HEK293 (cell line): ENCODE measurements around the gene WFS1.

Experiments
- BCL11A ChIP-seq: fragments of 450-650 bp; formaldehyde crosslinking; IDR thresholded peaks from 2 replicates; pipeline ENCODE4 v1.5.1; 2016; ENCODE audit warnings: low read depth, missing biosample characterization, missing genetic modification characterization
- CTCF ChIP-seq: fragments of 450-650 bp; formaldehyde crosslinking; IDR thresholded peaks from 2 replicates; pipeline ENCODE4 v1.5.1; 2016; ENCODE audit warnings: missing biosample characterization, missing genetic modification characterization
- TCF7L2 ChIP-seq: IDR thresholded peaks from 2 replicates; pipeline ENCODE4 v1.6.1; 2011; ENCODE audit warnings: low read depth, mild to moderate bottlenecking, inconsistent platforms, low read length, moderate library complexity, borderline replicate concordance
- ZBTB26 ChIP-seq: fragments of 450-650 bp; formaldehyde crosslinking; optimal IDR thresholded peaks from 2 replicates; pipeline ENCODE3; 2016; ENCODE audit warnings: missing biosample characterization, mild to moderate bottlenecking, missing genetic modification characterization
- ZNF24 ChIP-seq: fragments of 450-650 bp; formaldehyde crosslinking; IDR thresholded peaks from 2 replicates; pipeline ENCODE4 v1.5.1; 2016; ENCODE audit warnings: missing biosample characterization, missing genetic modification characterization
- ZNF274 ChIP-seq, 2 experiments: fragments of 200-500 bp in 1 of 2; fragments of 450-650 bp in 1 of 2; sonication (Bioruptor generic) in 1 of 2; formaldehyde crosslinking in 1 of 2; IDR thresholded peaks; 2 replicates each; pipeline versions ENCODE4 v1.5.1 to v1.6.1; 2014 to 2016; ENCODE audit warnings: borderline replicate concordance in 1 of 2, inconsistent platforms in 1 of 2, low read length in 1 of 2, missing biosample characterization in 1 of 2, missing genetic modification characterization in 1 of 2
- ZNF292 ChIP-seq: fragments of 450-650 bp; formaldehyde crosslinking; IDR thresholded peaks from 2 replicates; pipeline ENCODE4 v1.5.1; 2016; ENCODE audit warnings: low read depth, missing biosample characterization, missing genetic modification characterization, borderline replicate concordance
- ZNF549 ChIP-seq: fragments of 450-650 bp; IDR thresholded peaks from 2 replicates; pipeline ENCODE4 v1.5.1; 2018; ENCODE audit warnings: missing biosample characterization, missing genetic modification characterization, mild to moderate bottlenecking, inconsistent platforms, moderate library complexity
- ZNF560 ChIP-seq: fragments of 450-650 bp; formaldehyde crosslinking; IDR thresholded peaks from 2 replicates; pipeline ENCODE4 v1.5.1; 2017; ENCODE audit warnings: missing biosample characterization, missing genetic modification characterization, borderline replicate concordance
- ZNF600 ChIP-seq: fragments of 450-650 bp; formaldehyde crosslinking; IDR thresholded peaks from 2 replicates; pipeline ENCODE4 v1.5.1; 2016; ENCODE audit warnings: missing biosample characterization, missing genetic modification characterization
- TF ChIP-seq, protein P1 (sequence below): fragments of 450-650 bp; formaldehyde crosslinking; IDR thresholded peaks from 2 replicates; pipeline ENCODE4 v1.5.1; 2016; ENCODE audit warnings: missing biosample characterization, missing genetic modification characterization, borderline replicate concordance

- TF ChIP-seq CTCF (tag by site-specific recombination): no peak
- TF ChIP-seq BCL11A: no peak
- no peak for TF ChIP-seq ZNF24 (tag by site-specific recombination)
- no peak for TF ChIP-seq TCF7L2
- no peak for TF ChIP-seq ZNF549 (tag by site-specific recombination)
- TF ChIP-seq ZNF274 (IDR thresholded peaks at IDR 0.05; ENCODE audit: low read length): no peak
- no peak for TF ChIP-seq ZNF274 (tag by site-specific recombination; IDR thresholded peaks at IDR 0.05; ENCODE audit: borderline replicate concordance)
- no peak for TF ChIP-seq ZNF292 (tag by site-specific recombination)
- TF ChIP-seq, protein P1, sequence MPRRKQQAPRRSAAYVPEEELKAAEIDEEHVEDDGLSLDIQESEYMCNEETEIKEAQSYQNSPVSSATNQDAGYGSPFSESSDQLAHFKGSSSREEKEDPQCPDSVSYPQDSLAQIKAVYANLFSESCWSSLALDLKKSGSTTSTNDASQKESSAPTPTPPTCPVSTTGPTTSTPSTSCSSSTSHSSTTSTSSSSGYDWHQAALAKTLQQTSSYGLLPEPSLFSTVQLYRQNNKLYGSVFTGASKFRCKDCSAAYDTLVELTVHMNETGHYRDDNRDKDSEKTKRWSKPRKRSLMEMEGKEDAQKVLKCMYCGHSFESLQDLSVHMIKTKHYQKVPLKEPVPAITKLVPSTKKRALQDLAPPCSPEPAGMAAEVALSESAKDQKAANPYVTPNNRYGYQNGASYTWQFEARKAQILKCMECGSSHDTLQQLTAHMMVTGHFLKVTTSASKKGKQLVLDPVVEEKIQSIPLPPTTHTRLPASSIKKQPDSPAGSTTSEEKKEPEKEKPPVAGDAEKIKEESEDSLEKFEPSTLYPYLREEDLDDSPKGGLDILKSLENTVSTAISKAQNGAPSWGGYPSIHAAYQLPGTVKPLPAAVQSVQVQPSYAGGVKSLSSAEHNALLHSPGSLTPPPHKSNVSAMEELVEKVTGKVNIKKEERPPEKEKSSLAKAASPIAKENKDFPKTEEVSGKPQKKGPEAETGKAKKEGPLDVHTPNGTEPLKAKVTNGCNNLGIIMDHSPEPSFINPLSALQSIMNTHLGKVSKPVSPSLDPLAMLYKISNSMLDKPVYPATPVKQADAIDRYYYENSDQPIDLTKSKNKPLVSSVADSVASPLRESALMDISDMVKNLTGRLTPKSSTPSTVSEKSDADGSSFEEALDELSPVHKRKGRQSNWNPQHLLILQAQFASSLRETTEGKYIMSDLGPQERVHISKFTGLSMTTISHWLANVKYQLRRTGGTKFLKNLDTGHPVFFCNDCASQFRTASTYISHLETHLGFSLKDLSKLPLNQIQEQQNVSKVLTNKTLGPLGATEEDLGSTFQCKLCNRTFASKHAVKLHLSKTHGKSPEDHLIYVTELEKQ (tag by site-specific recombination): no peak
- TF ChIP-seq ZBTB26 (tag by site-specific recombination): no peak
- no peak for TF ChIP-seq ZNF600
- TF ChIP-seq ZNF560 (tag by site-specific recombination): no peak
Measured at GRCh38 chr4:6259886-6260285, 9.8 kb upstream of the WFS1 start.
